GM19043 (cell line): ENCODE results near the gene FAM83E.
A peak's percentile ranks its signal among the peaks of the same experiment; 100 is the strongest.
"Not testable (repeated sequence)": the region's sequence is repeated elsewhere in the genome, so short reads cannot be mapped to it uniquely, and the experiment has no call there.

Experiments used
- ATAC-seq: cut with Tn5 transposase; IDR thresholded peaks from one replicate; pipeline ENCODE4 v1.9.1; 2021; ENCODE audit warnings: low read depth; ENCODE audit not compliant: unreplicated experiment

FAM83E gene

DNA sequence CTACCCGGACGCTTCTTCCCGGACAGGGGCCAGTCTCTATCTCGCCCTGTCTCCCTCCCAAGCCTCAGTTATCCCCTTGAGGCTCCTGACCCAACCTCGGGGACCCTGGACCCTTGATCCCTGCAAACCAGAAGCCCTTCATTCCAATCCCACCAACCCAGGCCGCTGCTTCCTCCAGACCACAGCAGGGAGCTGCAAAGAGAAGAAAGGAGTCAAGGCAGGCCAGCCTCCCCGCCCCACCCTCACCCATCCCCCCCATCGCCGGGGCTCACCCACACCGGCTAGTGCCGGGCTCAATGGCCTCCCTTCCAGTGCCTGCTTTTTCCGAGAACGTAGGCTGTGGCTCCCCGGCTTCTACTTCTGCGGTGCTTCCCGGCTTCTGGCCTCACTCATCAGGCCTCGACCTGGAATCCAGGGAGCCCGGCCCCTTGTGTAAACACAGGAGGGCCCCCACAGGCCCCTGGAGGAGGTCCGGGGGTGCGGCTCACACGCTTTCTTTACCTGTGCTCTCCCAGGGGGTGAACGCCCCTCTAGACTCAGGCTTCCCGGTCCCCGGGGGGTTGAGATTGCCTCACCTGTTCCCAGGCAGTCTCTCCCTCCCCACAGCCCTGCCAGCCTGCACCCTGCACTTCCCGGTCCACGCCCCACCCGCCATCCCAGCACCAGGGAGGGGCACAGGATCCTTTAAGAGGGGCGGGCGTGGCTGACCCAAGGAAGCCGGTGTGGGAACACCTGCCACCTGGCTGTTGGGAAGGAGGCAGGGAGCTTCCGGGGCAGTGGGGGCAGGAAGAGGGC is at the start of gene FAM83E:
FAM83E (minus strand) TSS at position 641 of the 795 bp plus-strand sequence. CDS start 1,704 bp downstream, outside the sequence.
- ATAC-seq = no peak

DNA sequence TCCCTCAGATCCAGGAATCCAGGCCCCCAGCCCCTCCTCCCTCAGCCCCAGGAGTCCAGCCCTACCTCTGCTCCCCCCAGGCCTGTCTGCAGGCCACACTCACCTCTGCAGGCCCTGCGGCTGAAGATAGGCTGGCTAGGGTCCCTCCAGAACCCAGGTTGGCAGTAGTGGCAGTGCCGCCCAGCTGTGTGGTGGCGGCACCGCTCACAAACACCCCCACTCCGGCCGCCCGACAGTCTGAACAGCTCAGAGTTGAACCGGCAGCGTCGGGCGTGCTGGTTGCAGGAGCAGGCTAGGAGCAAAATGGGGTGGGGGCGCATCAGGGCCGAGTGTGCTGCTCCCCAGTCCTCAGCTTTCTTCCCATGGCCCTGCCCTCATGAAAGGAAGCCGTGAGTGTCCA is 49.6 kb upstream of the FAM83E start:
- ATAC-seq = no peak

DNA sequence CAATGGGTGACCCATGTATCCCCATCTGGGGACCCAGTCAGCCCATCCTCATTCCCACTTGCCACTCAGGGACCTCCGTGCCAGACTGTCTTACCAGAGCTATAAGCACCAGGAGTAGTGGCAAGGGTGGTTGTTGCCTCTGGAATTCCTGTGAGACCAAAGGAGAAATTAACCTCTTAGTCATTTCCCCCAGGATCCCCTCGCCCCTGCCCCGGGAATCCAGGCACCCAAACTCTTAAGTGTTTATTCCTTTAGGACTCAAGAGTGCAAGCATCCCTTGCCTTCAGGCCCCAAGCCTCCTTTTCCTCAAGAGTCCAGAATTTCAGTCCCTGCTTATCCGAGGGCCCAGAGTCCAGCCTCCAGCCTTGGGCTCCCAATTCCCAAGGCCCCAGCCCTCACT is 48.8 kb upstream of the FAM83E start:
- ATAC-seq = no peak

DNA sequence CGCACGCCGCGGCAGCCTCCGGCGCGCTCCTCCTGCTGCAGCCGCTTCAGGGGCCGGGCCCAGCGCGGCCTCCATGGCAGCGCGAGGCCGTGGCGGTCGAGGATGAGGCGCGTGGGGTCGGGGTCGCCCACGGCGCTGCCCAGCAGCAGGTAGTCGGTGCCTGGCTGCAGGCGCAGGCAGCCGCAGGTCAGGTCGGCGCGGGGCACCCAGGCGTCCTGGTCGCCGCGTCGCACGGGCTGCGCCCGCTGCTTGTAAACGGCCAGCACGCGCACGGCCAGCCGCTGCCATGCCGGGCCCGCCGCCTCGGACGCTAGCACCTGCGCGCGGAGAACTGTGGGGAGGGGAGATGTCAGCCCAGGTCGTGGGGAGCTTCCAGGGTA is 46.8 kb upstream of the FAM83E start:
- no peak for ATAC-seq

DNA sequence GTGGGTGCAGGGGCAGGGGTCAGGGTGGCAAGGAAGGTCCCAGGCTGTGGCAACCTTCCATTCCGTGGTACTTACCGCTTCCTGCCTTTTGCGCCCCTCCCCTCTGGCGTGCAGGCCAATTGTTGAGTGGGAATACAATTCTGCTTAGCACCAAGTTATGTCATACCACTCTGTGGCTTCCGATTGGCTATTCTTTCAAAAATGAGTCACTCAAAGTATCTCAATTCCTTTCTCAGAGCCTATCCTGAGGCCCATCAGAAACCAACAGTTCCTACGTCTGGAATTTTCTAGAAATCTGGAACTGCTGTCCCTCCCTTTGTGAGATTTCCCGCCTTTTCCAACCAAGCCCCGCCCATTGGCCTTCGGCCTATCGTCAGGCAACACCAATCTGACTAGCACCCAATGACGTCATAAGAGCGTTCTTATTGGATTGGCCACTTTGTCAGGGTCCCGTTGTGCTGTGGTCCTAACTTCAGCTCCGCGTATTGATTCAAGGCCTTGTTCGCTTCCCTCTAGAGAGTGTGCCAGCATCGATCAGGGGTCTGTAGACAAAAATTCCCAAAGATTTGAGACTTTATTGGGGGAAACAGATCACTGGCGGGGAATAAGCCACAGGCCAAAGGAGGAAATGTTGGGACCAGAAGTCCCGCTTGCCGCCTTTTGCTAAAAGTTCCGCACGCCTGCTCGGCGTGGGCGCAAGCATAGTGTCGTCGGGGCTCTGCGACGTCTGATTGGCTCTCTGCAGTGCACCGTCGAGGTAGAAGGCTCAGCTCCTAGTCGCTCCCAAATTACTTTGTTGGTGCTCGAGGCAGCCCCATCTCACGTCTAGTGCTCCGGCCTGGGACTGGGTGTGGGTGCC is 46.2 kb upstream of the FAM83E start:
- ATAC-seq = no peak

DNA sequence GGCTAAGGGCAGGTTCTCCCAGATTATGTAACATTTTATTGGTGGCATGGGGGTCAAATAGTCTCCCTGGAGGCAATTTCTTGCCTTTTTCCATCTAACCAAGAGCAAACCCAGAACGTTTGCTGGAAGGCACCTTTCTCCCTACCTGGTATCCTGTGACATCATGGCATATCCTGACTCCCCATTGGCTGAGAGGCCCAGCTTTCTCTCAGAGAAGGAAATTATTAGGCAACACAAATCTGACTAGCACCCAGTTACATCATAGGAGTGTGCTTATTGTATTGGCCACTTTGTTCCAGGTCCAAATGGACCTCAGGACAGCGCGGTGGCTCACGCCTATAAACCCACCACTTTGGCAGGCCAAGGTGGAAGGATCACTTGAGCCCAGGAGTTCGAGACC is 44.9 kb upstream of the FAM83E start:
- ATAC-seq = no peak

DNA sequence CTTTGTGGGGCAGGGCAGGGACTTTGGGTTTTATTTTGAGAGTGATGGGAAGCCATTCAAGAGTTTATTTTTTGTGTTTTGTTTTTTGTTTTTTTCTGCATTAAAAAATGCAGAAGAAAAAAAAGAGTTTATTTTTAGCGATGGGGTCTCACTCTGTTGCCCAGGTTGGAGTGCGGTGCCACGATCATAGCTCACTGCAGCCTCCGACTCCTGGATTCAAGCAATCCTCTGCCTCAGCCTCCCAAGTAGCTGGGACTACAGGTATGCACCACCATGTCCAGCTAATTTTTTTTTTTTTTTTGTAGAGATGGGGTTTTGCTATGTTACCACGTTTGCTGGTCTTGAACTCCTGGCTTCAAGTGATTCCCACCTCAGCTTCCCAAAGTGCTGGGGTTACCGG is 43.6 kb upstream of the FAM83E start:
- ATAC-seq = no peak

DNA sequence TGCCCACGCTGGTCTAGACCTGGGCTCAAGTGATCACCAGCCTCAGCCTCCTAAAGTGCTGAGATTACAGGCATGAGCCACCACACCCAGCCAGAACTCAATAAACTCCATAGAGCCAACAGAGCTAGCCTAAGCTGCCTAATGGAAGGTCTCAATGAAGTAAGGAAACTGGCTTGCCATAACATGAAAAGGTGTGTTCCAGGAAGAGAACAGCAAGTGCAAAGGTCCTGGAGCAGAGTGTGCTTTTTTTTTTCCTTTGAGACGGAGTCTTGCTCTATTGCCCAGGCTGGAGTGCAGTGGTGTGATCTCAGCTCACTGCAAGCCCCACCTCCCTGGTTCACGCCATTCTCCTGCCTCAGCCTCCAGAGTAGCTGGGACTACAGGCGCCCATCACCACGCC is 43.0 kb upstream of the FAM83E start:
- not testable (repeated sequence) for ATAC-seq

DNA sequence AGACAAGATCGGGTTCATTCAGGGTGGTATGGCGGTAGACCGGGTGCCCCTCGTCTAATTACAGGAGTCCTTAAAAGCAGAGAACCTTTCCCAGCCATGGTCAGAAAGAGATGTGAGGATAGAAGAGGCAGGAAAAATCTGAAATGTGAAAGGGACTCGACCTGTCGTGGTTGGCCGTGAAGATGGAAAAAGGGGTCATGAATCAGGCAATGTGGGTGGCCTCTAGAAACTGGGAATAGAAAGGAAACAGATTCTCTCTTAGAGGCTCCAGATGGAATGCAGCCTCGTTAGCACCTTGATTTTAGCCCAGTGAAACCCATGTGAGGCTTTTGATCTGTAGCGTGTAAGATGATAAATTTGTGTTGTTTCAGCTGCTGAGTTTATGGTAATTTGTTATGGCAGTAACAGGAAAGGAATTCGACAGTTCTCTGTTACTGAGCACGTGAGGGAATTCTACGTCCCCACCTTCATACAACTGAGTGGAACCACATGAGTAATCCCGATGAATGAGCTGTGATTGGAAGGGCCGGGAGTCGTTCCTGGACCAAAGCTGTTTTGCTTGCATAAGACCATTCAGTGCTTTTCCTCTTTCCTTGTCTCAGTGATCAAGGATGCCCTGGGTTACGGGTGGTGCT is 42.1 kb upstream of the FAM83E start:
- ATAC-seq = no peak

DNA sequence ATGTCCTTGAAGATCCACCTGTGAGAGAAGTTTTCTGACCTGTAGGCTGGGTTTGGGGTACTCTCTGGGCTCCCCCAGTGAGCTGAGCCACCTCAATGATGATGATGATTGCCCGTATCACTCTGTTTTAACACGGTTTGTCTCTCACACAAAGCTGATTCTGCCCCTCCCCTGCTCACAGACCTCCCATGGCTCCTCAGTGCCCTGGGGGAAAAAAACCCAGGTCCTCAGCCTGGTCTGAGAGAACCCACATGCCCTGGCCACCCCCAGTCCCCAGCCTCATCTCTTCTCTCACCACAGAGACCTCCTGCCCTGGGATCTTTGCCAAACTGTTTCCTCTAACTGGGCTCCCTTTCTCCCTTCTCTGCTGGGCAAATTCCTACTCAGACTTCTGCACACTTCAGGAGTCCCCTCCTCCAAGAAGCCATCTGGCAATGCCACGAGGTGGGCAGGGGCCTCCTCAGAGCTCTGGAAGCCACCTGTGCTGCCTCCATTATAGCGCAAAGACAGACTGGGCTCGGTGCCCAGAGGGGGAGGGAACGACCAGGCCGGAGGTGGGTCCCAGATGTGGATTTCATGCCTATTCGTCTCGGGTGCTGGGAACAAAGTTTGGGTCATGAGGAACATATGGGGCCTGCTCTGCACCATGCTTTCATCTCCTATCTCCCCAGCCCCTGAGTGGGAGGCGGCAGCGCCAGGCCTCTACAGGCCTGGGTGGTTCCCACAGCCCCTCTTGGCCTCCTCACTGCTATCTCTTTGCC is 39.6 kb upstream of the FAM83E start:
- no peak for ATAC-seq

DNA sequence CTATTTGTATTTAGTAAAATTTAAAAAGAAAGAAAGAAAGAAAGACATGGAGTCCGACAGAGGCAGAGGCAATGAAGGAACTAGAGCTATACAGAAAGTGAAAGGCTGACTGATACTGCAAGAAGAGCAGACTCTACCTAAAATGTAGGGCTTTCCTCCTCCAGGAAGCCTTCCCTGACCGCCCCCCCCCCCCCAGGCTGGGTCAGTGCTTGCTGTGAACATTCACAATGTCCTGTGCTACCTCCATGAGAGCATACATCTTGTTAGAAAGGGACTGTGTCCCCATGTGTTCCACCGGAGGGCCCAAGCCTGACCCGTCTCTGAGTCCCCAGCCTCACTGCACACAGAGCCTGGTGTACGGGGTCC is 36.8 kb upstream of the FAM83E start:
- no peak for ATAC-seq

DNA sequence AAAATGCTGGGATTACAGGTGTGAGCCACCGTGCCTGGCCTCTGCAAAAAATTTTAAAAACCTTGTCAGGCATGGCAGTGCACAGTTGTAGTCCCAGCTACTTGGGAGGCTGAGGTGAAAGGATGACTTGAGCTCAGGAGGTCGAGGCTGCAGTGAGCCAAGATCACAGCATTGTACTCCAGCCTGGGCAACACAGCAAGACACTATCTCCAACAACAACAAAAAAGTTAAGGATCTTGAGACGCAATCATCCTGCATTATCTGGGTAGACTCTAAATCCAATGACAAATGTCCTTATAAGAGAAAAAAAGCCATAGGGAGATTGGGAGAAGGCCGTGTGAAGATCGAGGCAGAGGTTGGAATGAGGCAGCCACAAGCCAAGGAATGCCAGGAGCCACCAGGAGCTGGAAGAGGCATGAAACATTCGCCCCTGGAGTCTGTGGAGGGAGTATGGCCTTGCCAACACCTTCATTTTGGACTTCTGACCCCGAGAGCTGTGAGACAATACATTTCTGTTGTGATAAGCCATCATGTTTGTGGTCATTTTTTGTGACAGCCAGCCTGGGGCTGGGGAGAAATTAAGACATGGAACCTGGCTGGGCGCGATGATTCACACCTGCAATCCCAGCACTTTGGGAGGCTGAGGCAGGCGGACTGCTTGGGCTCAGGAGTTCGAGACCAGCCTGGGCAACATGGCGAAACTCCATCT is 36.3 kb upstream of the FAM83E start:
- no peak for ATAC-seq

DNA sequence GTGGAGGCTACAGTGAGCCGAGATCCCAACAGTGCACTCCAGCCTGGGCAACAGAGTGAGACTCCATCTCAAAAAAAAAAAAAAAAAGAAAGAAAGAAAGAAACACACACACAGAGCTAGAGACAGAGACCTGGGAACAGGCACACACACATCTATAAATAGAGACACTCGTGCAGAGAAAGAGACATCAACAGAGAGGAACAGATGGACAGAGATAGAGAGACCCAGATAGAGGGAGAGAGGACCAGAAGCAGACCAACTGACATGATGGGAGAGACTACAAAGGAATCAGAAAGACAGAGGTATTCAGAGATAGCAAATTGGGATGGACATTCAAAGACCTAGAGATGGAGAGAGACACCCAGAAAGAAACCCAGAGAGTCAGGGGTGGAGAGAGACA is 33.3 kb upstream of the FAM83E start:
- no peak for ATAC-seq

DNA sequence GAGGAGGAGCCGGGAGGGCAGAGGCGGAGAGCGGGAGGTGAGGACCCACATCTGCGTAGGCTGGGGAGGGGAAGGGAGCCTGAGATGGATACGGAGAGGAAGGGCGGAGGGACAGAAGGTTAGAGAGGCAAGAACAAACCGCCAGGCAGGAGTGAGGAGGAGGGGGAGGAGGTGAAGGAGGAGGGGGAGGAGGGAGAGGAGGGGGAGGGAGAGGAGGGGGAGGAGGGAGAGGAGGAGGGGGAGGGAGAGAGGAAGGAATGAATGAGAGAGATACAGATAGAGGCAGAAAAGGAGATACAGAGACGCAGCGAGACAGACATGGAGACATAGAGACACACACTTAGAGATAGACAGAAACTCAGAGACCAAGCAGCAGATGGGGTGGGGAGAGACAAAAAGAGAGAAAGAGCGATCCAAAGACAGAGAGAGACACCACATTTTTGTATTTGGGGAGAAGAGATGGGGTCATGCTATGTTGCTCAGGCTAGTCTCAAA is 31.9 kb upstream of the FAM83E start:
- no peak for ATAC-seq

DNA sequence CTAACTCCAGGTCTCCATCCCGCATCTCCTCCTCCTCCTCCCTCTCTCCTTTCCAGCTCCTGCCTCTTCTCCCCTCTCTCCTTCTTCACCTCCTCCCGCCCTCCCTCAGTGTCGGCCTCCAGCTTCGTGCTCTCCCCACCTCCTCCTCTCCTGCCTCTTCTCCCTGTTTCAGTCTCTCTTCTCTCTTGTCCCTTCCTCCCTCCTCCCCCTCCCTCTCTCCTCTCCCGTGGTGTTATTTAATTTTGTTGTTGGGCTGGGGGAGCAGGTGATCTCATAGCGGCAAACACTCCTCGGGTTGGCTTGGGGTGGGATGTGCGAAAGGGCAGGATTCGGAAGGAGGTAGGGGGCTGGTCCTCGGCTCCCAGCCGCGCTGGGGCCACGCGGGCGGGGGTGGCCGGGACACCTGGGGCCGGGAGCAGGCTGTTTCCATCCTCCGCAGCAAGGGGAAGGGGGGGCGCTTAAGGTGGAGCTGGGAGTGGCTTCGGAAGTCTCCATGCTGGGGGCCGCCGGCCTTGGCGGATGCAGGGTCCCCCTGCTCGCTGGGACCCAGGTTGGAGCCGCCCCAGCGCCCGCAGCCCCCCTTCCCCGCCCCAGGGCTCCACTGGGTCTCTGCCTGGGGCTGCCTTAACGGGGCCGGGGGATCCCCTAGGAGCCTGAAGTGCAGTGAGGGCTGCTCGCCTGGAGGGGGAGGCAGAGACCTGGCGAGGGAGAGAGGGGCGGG is 31.3 kb upstream of the FAM83E start, which contains the start of gene CA11:
CA11 (minus strand) TSS at position 187 of the 721 bp plus-strand sequence. CDS start 555 bp downstream, outside the sequence.
- ATAC-seq = peak; percentile 67

DNA sequence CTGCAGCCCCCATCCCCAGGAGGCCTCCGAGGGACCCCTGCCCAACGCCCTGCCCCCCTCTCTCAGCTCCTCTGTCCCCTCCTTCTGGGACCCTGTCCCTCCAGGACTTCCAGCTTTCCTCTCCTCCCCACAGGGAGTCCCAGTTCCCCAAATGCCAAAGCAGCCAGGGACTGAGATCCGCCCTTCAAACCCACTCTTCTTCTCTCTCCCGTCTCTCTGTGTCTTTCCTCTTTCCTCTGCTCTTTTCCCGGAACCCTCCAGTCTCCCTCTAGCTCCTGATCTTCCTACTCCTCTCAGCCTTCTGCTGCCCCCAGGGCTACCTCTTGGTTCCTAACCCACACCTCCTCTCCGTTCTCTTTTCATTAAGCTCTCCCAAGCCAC is 30.7 kb upstream of the FAM83E start:
- no peak for ATAC-seq

DNA sequence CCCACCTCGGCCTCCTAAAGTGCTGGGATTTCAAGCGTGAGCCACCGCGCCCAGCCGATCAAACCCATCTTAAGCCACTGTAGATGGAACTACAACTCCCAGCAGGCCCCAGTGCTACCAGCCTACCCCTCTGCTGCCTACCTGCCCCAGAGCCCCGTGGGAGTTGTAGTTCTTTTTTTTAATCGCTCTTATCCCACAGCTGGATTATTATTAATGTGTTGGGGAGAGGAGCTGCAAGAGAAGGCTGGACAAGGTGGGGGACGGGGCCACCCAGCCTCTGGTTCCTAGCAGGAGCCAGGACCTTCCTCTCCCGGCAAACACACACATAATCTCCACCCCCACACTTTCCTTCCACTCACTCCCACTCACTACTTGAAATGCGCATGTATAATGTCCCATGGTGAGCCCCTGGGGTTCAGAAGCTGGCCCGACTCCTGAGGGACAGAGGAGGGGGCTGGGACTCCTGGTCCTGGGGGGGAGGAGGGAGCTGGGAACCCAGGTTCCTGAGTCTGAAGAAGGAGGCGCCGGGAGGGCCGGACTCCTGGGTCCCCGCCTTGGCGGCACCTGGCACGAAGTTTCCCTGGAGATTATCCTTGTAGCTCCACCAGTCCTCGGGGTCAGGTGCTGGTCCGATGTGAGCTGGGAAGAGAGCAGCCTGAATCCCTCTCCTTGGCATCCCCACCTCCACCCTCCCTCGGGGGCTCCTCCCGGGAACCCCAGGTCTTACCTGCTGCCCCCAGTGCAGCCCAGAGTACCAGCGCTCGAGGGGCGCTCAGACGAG is 30.2 kb upstream of the FAM83E start:
- ATAC-seq = no peak

DNA sequence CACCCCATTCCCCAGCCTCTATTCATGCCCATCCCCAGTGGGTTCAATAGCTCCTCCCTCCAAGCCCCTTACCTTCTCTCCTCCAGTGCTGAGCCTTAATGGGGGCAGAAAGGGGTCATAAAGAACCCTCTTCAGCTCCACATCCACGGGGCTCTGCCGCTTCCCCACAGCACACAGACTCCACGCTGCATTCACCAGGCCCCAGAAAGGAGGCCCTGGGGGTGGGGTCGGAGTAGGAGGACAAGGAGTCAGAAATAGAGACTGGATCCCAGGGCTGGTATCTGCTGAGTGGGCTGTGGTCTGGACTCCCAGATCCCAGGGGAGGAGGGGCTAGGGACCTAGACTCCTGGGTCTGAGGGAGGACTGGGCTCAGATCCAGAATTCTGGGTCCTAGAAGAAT is 29.5 kb upstream of the FAM83E start:
- no peak for ATAC-seq
